Bronchial epithelial cell (primary cell): ENCODE measurements around the gene DNAJB1. TPM values are rescaled to one million over a fixed set of nuclear protein-coding genes. Genes with fewer than 3 reads are reported as not detected.

Experiments used
- DNase-seq: peaks from one replicate; pipeline ENCODE4 v3.0.0-alpha.2; 2010; ENCODE audit warnings: low read depth
- FAIRE-seq: peaks from 2 replicates; lab custom pipeline; 2011; peaks lifted over from hg19 to GRCh38; lab: Jason Lieb, UNC
- H3K27me3 ChIP-seq: 2 replicates; pipeline ENCODE4 v1.5.1; 2011; ENCODE audit warnings: low read length; ENCODE audit not compliant: control insufficient read depth, insufficient read depth
- H3K36me3 ChIP-seq: 2 replicates; pipeline ENCODE4 v1.5.1; 2011; ENCODE audit warnings: low read length; ENCODE audit not compliant: control insufficient read depth, insufficient read depth
- H3K4me3 ChIP-seq: 2 replicates; pipeline ENCODE4 v1.5.1; 2011; ENCODE audit warnings: mild to moderate bottlenecking, low read depth, low read length, control low read depth
- total RNA-seq: library from RNA; depleted of rRNA; stranded (reverse); fragments of >200 nt; gene quantifications from 2 replicates; pipeline ENCODE4 v1.2.1, GENCODE V29; 2014
- TF ChIP-seq, protein P1 (sequence below): IDR thresholded peaks from 2 replicates; pipeline ENCODE4 v1.5.1; 2011; ENCODE audit warnings: mild to moderate bottlenecking, moderate library complexity, low read length, control low read depth, inconsistent platforms; ENCODE audit not compliant: insufficient read depth, severe bottlenecking

Gene DNAJB1
- total RNA-seq, 1 donor from 2014 or later, result 58.4 TPM

DNA sequence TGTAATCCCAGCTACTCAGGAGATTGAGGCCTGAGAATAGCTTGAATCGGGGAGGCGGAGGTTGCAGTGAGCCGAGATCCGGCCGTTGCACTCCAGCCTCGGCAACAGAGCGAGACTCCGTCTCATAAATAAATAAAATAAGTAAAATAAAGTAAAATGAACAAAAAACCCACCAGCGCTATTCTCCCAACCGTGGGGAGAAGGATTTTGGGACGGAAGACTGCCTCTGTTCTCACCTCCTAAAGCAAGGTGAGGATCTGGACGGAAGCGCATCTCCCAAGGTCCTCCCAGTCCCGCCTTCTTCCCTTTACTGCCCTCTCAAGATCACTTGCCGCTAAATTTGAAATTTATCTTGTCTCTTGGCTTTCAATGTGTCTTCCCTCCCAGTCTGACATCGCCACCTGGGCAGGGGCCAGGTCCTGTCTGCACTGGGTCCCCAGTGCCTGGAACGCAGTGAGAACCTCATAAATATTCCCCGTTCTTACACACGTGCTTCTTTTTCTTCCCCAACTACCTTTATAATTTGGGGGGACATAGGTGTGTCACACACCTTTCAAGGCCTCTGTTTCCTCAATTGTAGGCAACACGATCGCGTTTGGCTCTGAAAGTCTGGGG is 1.2 kb upstream of the DNAJB1 start:
- H3K27me3 ChIP-seq, result no peaks in the 10 kb centered on the region
- DNase-seq, result no peak
- H3K4me3 ChIP-seq, result no peak overlapping the region
- H3K36me3 ChIP-seq, result peaks cover 21% of the 10 kb centered on the region
- TF ChIP-seq, protein P1, sequence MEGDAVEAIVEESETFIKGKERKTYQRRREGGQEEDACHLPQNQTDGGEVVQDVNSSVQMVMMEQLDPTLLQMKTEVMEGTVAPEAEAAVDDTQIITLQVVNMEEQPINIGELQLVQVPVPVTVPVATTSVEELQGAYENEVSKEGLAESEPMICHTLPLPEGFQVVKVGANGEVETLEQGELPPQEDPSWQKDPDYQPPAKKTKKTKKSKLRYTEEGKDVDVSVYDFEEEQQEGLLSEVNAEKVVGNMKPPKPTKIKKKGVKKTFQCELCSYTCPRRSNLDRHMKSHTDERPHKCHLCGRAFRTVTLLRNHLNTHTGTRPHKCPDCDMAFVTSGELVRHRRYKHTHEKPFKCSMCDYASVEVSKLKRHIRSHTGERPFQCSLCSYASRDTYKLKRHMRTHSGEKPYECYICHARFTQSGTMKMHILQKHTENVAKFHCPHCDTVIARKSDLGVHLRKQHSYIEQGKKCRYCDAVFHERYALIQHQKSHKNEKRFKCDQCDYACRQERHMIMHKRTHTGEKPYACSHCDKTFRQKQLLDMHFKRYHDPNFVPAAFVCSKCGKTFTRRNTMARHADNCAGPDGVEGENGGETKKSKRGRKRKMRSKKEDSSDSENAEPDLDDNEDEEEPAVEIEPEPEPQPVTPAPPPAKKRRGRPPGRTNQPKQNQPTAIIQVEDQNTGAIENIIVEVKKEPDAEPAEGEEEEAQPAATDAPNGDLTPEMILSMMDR, result no peak
- FAIRE-seq, result no peak

DNA sequence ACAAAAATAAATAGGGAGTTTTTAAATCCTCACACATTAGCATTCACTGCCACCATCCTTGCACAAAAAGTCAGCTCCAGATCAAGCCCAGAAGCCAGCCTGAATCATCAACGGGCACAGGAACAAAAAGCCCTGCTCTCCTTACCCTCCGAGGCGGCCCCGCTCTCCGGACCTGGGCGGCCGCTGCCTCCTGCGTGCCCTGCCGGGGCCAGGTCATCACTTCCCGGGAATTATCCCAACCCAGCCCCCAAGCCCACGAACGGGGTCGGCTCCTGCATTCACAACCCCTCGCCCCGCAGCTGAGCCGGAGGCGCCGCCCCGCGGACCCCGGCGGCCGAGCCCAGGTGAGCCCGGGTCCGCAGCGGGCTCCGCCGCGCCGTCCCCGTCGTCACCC is 754 bp downstream of the DNAJB1 start:
- H3K27me3 ChIP-seq, result no peaks in the 10 kb centered on the region
- no peak for FAIRE-seq
- no peak for DNase-seq
- peaks cover 21% of the 10 kb centered on the region for H3K36me3 ChIP-seq
- TF ChIP-seq, protein P1, result no peak
- peak overlapping the region; percentile 95 for H3K4me3 ChIP-seq

DNA sequence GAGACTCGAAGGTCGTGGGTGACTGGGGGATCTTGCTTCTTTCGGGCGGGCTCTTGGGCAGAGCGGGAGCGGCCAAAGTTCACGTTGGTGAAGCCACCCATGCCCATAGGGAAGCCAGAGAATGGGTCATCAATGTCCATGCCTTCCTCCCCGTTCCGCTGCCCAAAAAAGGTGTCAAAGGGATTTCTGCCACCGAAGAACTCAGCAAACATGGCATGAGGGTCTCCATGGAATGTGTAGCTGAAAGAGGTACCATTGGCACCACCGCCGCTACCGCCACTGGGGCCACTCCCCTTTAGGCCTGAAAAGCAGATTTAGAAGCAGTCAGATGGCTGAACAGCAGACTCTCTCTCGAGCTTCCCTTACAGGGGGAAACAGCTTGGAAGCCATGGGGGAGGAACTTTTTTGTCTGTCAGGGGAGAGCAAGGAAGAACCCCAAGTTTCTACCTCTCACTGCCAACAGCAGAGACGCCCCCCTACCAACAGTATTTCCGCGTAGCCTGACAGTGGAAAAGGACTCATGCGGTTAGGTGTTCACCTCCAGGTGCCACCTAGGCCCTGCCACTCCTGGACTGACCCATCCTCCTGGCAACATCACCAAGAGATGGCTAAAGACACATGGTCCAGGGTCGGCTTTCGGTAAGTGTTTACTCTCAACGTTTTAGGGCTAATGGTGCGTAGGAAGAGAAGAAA is 1.3 kb downstream of the DNAJB1 start:
- Histone ChIP-seq H3K36me3 (peaks cover 21% of the 10 kb centered on the region), H3K27me3 (no peaks in the 10 kb centered on the region), H3K4me3 (peak overlapping the region; percentile 95)
- FAIRE-seq, result no peak
- DNase-seq, result no peak
- TF ChIP-seq, protein P1, result no peak

DNA sequence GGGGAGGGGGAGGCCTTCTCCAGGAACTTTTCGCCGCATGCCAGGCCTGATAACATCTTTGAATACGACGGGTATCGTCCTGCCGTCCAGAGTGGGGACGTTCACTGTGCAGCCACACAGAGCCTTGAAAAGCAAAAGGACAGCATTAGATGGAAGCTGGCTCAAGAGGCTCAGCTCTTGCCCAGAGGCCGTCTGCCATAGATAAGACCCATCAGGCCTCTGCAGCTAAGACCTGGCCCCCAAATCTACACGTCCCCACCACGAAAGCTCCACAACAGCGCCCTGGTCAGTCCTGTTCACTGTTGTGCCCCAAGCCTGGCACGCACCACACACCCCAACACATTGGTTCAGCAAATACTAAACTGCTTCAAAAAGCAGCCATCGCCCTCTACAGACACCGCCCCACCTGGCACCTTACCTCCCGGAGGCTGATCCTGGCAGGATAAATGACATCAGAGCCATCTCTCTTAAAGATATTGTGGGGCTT is 2.1 kb downstream of the DNAJB1 start:
- TF ChIP-seq, protein P1, result peak; percentile 26
- DNase-seq, result no peak
- Histone ChIP-seq H3K27me3 (no peaks in the 10 kb centered on the region), H3K36me3 (peaks cover 21% of the 10 kb centered on the region), H3K4me3 (peak overlapping the region; percentile 95)
- FAIRE-seq, result no peak

DNA sequence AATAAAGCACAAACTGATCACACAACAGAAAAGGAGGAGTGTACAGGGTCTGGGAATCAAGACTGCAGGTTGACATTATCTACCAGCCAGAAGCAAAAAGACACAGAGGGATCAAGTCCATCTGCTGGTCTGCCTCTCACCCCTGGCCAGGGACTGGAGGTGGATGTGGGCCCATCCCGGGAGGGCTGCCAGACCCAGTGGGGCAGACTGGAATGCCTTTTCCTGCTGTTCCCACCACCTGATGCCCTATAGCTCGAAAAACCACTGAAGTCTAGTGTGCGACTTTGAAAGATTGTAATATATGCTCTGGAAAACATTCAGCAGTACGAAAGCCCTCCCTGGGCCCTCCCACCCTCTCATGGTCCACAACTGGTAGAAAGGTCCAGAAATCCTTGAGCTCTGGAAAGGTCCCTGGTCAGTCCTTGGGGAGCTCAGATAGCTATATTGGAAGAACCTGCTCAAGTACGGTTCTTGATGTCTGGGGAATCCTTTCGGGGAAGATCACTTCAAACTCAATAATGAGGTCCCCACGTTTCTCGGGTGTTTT is 2.6 kb downstream of the DNAJB1 start:
- DNase-seq, result no peak
- peaks cover 21% of the 10 kb centered on the region for H3K36me3 ChIP-seq
- peak overlapping the region; percentile 95 for H3K4me3 ChIP-seq
- H3K27me3 ChIP-seq, result no peaks in the 10 kb centered on the region
- no peak for FAIRE-seq
- TF ChIP-seq, protein P1, result no peak
